ENCODE measurements around the gene COL6A2.

The COL6A2 gene

GRCh38 chr21:46113497-46114176 lies 15.7 kb downstream of the COL6A2 start:
- no peak for DNase-seq (ENCODE audit: low read depth in 2 of 2)

- no peak for DNase-seq (ENCODE audit: low read depth in 2 of 2)
Measured at GRCh38 chr21:46114963-46115362, 17.1 kb downstream of the COL6A2 start.

- DNase-seq (ENCODE audit: low read depth in 2 of 2) = no peak
Measured at GRCh38 chr21:46115441-46116188, 17.7 kb downstream of the COL6A2 start.

- no peak for DNase-seq (ENCODE audit: low read depth in 2 of 2)
Measured at GRCh38 chr21:46116189-46116775, 18.4 kb downstream of the COL6A2 start.

GRCh38 chr21:46116776-46117585 lies 19.1 kb downstream of the COL6A2 start:
- DNase-seq (ENCODE audit: low read depth in 2 of 2) = no peak

- no peak for DNase-seq (ENCODE audit: low read depth in 2 of 2)
Measured at GRCh38 chr21:46117586-46118315, 19.8 kb downstream of the COL6A2 start.

GRCh38 chr21:46118316-46119143 lies 20.6 kb downstream of the COL6A2 start:
- DNase-seq (ENCODE audit: low read depth in 2 of 2) = no peak

GRCh38 chr21:46119144-46119636 lies 21.3 kb downstream of the COL6A2 start:
- no peak for DNase-seq (ENCODE audit: low read depth in 2 of 2)

- DNase-seq (ENCODE audit: low read depth in 2 of 2) = no peak
Measured at GRCh38 chr21:46119637-46120271, 21.8 kb downstream of the COL6A2 start.

- no peak for DNase-seq (ENCODE audit: low read depth in 2 of 2)
Measured at GRCh38 chr21:46120301-46121285, 22.7 kb downstream of the COL6A2 start.

GRCh38 chr21:46121286-46122221 lies 23.6 kb downstream of the COL6A2 start:
- no peak for DNase-seq (ENCODE audit: low read depth in 2 of 2)

GRCh38 chr21:46122237-46122671 lies 24.3 kb downstream of the COL6A2 start:
- no peak for DNase-seq (ENCODE audit: low read depth in 2 of 2)

- no peak for DNase-seq (ENCODE audit: low read depth in 2 of 2)
Measured at GRCh38 chr21:46122758-46123683, 25.1 kb downstream of the COL6A2 start.

GRCh38 chr21:46124083-46124925 lies 26.4 kb downstream of the COL6A2 start:
- DNase-seq (ENCODE audit: low read depth in 2 of 2) = no peak

Data from fibroblast of skin of left biceps (primary cell).